Upper lobe of left lung (tissue), 4 donors: ENCODE measurements around the gene ANKRD44.

Experiments
- POLR2A ChIP-seq, 4 donors: fragments of 450-650 bp; IDR thresholded peaks; one replicate each; pipeline ENCODE4 v1.5.1; 2016 to 2017; ENCODE audit warnings: antibody characterized with exemption in 4 of 4, mild to moderate bottlenecking in 2 of 4
- TF ChIP-seq, protein P1 (sequence below), 6 experiments: fragments of 450-650 bp in 4 of 6; fragments of 200-600 bp in 2 of 6; sonication (generic) in 2 of 6; IDR thresholded peaks; one replicate each; pipeline ENCODE4 v1.5.1; 2016 to 2019; ENCODE audit warnings: antibody characterized with exemption in 6 of 6

DNA sequence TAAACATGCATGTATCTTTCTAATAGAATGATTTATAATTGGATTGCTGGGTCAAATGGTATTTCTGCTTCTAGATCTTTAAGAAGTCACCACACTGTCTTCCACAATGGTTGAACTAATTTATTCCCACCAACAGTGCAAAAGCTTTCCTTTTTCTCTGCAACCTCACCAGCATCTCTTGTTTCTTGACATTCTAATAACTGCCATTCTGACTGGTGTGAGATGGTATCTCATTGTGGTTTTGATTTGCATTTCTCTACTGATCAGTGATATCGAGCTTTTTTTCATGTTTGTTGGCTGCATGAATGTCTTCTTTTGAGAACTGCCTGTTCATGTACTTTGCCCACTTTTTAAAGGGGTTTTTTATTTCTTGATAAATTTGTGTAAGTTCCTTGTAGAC lies 182.5 kb downstream of the ANKRD44 start:
- TF ChIP-seq, protein P1, sequence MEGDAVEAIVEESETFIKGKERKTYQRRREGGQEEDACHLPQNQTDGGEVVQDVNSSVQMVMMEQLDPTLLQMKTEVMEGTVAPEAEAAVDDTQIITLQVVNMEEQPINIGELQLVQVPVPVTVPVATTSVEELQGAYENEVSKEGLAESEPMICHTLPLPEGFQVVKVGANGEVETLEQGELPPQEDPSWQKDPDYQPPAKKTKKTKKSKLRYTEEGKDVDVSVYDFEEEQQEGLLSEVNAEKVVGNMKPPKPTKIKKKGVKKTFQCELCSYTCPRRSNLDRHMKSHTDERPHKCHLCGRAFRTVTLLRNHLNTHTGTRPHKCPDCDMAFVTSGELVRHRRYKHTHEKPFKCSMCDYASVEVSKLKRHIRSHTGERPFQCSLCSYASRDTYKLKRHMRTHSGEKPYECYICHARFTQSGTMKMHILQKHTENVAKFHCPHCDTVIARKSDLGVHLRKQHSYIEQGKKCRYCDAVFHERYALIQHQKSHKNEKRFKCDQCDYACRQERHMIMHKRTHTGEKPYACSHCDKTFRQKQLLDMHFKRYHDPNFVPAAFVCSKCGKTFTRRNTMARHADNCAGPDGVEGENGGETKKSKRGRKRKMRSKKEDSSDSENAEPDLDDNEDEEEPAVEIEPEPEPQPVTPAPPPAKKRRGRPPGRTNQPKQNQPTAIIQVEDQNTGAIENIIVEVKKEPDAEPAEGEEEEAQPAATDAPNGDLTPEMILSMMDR (IDR thresholded peaks at IDR 0.05), result no peak
- TF ChIP-seq POLR2A (IDR thresholded peaks at IDR 0.05), result no peak
